ENCODE data around the gene HMMR.
A peak's percentile ranks its signal among the peaks of the same experiment; 100 is the strongest.
"Not testable (repeated sequence)": the region's sequence is repeated elsewhere in the genome, so short reads cannot be mapped to it uniquely, and the experiment has no call there.

Gene HMMR, protein sequence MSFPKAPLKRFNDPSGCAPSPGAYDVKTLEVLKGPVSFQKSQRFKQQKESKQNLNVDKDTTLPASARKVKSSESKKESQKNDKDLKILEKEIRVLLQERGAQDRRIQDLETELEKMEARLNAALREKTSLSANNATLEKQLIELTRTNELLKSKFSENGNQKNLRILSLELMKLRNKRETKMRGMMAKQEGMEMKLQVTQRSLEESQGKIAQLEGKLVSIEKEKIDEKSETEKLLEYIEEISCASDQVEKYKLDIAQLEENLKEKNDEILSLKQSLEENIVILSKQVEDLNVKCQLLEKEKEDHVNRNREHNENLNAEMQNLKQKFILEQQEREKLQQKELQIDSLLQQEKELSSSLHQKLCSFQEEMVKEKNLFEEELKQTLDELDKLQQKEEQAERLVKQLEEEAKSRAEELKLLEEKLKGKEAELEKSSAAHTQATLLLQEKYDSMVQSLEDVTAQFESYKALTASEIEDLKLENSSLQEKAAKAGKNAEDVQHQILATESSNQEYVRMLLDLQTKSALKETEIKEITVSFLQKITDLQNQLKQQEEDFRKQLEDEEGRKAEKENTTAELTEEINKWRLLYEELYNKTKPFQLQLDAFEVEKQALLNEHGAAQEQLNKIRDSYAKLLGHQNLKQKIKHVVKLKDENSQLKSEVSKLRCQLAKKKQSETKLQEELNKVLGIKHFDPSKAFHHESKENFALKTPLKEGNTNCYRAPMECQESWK

DNA sequence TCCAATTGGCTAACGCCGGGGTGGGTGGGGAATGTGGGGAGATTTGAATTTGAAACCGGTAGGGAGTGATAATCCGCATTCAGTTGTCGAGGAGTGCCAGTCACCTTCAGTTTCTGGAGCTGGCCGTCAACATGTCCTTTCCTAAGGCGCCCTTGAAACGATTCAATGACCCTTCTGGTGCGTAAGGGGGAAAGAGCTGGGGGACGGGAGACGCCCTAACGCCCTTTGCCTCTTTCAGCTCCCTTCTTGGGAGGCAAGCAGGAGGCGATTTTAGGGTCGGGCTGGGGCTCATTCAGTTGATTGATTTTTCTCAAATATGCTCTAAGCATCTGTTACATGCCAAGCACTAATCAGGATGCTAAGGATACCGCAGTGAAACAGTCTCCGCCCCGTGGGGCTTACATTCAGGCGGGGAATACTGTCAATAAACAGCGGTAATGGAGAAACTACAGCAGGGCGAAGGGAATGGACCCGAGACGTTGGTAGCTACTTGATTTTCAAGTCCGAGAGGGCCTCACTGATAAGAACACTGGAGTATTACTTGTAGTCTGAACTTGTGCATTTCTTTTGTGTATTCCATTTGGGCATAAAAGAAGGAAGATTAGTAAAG, at the start of gene HMMR:
Gene HMMR, plus strand, starts transcription at position 71 of the 610 bp plus-strand sequence. Its CDS starts 61 bp downstream, at position 132.
- peak; percentile 71 for DNase-seq (ENCODE audit: low spot score)

DNA sequence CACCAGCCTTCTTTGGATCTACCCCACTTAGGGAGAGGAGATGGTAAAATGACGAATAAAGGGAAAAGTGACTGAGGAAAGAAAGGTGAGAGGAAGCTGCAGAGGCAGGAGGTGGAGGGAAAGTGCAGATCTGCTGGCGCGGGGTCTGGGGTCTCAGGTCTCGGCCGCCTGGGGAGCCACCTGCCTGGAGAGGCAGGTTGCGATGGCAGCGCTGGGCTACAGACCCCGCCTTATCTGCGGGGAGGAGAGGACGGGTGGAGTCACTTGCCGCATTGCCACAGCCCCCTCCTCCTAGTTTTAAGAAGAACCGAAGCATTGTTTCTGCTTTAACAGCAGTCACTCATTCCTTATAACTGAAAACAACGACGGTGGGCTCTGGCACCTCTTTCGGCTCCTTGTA, 44.8 kb upstream of the HMMR start:
- not testable (repeated sequence) for DNase-seq (ENCODE audit: low spot score)

DNA sequence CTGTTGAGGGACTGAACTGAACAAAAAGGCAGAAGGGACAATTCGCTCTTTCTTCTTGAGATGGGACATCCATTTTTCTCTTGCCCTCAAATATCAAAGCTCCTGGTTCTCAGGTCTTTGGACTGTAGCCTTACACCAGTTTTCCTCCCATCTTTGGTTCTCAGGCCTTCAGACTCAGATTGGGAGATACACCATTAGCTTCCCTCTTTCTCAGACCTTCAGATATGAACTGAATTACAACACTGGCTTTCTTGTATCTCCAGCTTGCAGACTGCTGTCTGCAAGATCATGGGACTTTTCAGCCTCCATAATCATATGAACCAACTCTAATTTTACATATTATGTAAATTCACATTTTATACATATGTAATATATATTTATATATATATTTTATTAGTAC, 35.6 kb upstream of the HMMR start:
- DNase-seq (ENCODE audit: low spot score), result no peak

DNA sequence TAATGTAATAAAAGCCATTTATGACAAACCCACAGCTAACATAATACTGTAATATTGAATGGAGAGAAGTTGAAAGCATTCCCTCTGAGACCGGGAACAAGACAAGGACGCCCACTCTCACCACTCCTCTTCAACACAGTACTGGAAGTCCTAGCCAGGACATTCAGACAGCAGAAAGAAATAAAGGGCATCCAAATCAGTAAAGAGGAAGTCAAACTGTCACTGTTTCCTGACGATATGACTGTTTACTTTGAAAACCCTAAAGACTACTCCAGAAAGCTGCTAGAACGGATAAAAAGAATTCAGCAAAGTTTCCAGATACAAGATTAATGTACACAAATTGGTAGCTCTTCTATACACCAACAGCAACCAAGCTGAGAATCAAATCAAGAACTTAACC, 34.3 kb upstream of the HMMR start:
- DNase-seq (ENCODE audit: low spot score), result not testable (repeated sequence)

DNA sequence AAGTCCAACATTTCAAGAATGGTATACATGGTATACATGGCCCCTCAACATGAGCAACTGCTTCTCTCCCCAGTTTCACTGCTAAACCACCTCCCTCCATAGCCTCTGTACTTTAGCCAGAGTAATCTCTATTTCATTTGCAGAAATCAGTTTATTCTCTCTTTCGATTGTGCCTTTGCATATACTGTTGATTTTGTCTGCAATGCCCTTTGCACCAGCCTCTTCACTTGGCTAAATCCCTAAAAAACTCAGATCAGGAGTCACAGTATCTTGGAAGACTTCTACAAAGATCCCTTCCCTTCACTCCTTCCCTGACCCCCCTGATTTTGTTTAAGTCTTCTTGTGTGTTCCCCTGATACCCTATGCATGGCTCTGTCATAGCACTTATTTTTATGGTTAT, 27.9 kb upstream of the HMMR start:
- no peak for DNase-seq (ENCODE audit: low spot score)

DNA sequence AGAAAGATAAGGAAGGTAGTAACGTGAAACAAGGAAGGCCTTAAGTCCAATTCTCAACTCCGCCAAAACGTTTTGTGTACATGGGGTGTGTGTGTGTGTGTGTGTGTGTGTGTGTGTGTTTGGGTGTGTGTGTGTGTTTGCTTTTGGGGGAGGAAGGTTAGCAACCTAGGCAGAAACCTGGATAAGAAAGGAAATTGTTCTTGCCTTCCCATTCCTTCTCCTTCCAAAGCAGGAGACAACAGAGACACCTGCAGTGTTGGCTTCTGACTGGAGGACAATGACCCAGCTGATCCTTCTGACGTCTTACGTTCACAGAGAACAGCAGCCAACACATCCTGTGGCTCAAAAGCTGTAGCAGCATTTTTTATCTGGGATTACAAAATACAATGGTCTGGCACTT, 27.2 kb upstream of the HMMR start:
- no peak for DNase-seq (ENCODE audit: low spot score)

DNA sequence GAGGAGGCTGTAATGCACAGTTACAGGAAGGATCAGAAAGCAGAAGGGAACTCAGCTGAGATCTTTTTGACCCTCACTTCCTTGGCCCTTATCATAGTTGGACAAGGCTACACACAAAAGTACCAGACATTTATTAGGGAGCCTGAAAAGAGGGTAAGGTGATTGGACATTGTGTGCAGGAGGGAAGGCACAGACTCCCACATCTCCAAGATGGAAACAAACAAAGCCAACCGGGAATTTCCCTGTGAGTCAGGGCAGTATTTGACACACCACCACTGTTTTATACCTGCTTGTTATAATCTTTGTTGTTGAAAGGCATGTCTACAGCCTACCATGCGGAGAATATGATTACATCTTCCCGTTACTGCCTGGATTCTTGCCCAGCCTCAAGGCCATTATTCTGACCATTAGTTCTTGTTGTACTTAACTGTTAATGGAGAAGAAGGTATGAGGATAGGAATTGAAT, 26.0 kb upstream of the HMMR start:
- no peak for DNase-seq (ENCODE audit: low spot score)

DNA sequence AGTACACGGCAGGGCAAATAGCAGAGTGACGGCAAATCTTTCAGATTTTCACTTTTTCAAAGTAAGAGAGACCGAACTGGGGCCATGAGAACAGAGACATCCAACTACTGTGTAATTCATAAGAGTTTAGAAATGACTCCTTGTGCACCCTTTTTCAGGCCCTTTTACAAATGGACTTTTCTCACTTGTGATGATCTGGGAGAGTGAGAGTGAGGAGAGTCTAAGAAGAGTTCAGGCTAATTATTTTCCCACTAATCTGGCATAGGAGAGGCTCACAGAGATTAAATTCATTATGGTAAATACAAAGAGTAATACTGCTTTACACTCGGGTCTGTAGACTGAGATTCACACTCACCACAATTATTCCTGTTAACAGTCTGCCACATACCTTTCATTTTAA, 23.9 kb upstream of the HMMR start:
- peak; percentile 22 for DNase-seq (ENCODE audit: low spot score)

DNA sequence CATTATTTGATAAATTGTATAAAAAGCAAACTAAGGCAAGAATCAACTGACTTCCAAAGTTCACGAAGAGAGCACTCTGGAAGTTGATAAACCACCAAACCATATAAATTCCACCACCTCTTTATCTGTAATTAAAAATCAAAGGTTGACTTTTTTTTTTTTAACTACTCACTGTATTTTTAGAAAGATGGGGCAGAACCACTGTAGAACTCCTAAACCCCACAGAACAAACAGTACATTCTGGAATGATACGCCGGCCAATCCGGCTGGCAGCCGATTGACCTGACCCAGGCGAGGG, 23.5 kb upstream of the HMMR start:
- DNase-seq (ENCODE audit: low spot score), result no peak

DNA sequence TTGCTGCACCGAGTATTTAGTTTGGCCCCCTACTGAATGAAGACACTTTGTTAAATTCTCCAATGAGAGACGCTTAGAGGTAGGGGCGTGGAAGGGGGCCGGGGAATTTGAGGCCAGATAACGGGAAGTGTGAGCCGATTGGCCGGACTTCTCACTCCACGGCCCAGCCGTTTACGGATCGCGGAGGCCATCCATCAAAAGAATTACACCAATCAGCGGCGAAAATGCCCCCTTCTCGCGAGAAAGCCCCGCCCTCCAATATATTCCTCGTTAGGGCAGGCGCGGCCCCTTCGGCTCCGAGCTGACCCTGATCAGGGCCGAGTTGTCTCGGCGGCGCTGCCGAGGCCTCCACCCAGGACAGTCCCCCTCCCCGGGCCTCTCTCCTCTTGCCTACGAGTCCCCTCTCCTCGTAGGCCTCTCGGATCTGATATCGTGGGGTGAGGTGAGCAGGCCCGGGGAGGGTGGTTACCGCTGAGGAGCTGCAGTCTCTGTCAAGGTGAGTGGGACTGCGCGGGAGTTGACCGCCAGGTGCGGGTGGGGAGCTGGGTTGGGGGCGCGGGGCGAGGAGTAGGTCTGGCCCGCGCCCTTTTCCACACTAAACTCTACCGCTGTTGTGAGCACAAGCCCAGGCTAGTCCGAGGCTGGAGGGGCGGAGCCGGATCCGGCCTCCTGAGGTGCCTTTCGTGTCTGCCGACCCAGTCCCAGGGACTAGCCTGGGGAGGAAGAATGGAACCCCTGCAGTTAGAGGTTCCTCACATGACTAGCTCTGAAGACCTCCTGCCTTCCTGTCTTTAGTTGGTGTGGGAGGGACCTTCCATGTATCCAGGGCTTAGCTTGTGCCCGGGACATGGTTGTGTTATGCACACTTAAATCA, 22.9 kb upstream of the HMMR start, which contains the start of gene CCNG1:
Gene CCNG1, plus strand, starts transcription at position 287 of the 874 bp plus-strand sequence. CDS start 1,662 bp downstream, outside the sequence.
- DNase-seq (ENCODE audit: low spot score), result peak; percentile 98

DNA sequence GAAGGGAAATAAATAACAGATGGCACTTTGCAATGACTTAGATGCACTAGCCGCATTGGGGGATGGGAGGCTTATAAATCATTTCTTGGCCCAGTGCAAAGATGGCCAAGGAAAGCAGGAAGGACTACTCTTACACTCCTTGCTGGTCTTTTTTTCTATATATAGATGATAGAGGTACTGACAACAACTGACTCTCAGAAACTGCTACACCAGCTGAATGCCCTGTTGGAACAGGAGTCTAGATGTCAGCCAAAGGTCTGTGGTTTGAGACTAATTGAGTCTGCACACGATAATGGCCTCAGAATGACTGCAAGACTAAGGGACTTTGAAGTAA, 21.4 kb upstream of the HMMR start:
- no peak for DNase-seq (ENCODE audit: low spot score)

DNA sequence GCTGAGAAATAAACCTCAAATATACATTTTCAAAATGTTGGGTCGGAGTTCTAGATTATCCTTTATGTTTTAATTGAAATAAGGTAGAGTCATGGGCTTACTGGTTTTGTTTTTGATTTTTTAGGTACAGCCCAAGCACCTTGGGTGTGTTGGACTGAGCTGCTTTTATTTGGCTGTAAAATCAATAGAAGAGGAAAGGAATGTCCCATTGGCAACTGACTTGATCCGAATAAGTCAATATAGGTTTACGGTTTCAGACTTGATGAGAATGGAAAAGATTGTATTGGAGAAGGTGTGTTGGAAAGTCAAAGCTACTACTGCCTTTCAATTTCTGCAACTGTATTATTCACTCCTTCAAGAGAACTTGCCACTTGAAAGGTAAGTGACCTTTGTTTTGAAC, 19.5 kb upstream of the HMMR start:
- DNase-seq (ENCODE audit: low spot score), result no peak

DNA sequence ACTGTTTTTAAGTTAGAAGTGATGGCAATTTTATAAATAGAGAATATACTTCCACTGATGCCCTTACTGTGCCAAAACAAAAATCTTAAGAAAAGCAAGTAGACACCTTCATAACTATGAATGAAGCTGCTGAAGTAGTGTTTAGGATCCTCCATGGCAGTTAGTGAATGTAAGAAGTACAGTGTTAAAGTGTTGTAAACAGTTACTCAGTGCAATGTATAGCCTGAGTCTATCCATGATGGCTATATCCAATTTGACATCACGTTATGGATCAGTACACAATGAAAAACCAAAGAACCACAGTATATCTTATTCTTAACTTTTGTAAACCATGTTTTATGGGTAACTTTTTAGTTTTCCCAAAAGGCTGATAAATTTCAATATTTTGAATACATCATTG, 15.9 kb upstream of the HMMR start:
- DNase-seq (ENCODE audit: low spot score), result no peak

DNA sequence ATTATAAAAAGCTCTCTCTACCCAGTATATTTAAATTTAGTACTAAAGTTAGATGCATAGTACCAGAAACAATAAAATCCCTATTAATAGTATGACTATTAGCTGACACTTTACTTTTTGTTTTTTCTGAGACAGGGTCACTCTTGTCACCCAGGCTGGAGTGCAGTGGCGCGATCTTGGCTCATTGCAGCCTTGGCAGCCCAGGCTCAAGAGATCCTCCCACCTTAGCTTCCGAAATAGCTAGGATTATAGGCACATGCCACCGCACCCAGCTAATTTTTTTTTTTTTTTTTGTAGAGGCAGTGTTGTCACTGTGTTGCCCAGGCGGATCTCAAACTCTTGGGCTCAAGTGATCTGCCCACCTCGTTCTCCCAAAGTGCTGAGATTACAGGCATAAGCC, 15.1 kb upstream of the HMMR start:
- no peak for DNase-seq (ENCODE audit: low spot score)

DNA sequence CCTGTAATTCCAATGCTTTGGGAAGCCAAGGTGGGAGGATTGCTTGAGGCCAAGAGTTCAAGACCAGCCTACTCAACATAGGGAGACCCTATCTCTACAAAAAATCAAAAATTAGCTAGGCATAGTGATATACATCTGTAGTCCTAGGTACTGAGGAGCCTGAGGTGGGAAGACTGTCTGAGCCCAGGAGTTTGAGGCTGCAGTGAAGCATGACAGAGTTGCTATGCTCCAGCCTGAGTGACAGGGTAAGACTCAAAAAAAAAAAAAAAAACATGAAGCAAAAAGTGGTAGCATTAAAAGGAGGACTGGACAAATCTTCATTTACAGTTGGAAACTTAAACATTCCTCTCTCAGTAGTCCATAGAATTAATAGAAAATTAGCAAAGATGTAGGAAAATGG, 13.2 kb upstream of the HMMR start:
- DNase-seq (ENCODE audit: low spot score), result no peak

DNA sequence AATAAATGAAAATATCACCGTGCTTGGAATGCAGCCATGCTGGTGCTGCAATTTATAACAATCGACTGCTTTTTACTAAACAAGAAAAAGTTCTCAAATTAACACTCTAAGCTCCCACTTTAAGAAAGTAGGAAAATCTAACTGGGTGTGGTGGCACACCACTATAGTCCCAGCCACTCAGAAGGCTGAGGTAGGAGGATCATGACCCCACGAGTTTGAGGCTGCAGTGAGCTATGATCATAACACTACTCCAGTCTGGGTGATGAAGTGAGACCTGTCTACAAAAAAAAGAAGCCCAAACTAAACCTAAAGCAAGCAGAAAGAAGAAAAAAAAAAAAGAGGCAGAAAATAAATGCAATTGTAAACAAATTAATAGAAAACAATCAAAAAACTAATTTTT, 12.6 kb upstream of the HMMR start:
- DNase-seq (ENCODE audit: low spot score), result no peak

DNA sequence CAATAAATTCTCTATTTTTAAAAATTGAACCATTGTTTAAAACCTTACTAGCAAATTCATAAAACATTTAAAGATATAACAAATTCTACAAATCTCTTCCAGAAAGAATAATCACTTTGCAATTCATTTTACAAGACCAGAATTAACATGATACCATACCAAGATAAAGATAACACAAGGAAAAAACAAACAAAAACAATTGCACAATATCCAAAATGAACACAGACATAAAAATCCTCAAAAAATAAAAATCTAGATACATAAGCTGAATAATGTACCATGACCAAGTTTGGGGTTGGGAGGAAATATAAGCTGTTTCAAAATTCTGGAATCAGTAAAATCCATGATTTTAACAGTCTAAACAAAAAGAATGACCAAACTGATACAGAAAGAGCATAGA, 11.9 kb upstream of the HMMR start:
- DNase-seq (ENCODE audit: low spot score), result no peak

DNA sequence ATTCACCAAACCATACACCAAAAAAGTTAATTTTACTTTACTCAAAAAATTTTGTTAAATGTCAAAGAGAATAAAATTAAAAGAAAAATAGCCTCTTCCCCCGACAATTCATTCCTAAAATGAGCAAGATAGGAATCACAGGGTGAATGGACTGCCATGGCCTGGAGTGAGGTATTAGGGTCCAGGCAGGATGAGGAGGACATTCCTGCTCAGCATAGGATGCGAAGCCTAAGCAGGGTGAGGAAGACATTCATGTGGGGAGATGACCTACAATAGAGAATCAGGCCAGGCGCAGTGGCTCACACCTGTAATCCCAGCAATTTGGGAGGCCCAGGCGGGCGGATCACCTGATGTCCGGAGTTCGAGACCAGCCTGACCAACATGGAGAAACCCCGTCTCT, 8.9 kb upstream of the HMMR start:
- no peak for DNase-seq (ENCODE audit: low spot score)

DNA sequence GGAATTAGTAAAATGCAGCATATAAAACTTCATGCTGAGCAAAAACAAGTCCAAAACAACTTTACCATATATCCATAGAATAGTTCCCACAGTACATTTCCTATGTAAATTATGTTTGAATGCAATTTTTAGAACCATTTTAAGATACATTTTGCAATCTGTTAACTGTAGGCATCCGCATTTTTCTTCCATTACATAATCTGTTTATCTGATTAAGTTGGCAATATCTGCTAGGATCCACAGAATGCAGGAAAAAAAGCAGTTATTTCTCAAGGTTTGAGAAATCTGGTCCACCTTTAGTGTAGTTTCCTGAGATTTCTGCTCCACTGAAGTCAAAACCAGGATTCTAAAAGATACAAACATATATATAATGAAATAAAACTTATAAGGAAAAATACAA, 6.7 kb upstream of the HMMR start:
- DNase-seq (ENCODE audit: low spot score), result no peak

DNA sequence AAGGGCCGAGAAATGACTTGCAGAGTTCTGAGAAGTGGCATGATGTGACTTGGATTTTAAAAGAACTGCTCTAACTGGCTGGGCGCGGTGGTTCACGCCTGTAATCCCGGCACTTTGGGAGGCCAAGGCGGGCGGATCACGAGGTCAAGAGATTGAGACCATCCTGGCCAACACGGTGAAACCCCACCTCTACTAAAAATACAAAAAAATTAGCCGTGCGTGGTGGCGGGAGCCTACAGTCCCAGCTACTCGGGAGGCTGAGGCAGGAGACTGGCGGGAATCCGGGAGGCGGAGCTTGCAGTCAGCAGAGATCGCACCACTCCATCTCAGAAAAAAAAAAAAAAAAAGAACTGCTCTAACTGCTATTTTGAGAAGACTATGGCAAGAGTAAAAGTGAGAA, 5.0 kb upstream of the HMMR start:
- not testable (repeated sequence) for DNase-seq (ENCODE audit: low spot score)

DNA sequence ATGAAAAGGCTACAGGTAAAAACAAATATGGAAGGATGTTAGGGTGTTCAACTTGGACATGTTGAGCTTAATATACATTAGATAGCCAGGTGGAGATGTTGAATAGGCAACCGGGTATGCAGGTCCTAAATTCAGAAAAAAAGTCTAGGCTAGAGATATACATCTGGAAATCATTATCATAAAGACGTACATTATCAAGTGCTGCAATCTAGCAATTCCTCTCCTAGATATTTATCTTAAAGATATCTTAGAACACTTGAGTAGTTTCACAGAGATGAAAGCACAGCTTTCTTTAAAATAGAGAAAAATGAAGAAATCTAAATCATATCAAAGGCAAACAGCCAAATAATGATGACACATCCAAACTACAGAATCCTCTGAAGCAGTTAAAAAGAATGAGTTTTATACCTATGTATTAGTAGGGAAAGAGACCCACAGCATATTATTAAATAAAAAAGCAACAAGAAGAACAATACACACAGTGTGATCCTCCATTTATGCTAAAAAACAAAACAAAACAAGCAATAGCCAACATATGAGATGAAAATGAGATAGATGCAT, 4.3 kb upstream of the HMMR start:
- DNase-seq (ENCODE audit: low spot score), result no peak

DNA sequence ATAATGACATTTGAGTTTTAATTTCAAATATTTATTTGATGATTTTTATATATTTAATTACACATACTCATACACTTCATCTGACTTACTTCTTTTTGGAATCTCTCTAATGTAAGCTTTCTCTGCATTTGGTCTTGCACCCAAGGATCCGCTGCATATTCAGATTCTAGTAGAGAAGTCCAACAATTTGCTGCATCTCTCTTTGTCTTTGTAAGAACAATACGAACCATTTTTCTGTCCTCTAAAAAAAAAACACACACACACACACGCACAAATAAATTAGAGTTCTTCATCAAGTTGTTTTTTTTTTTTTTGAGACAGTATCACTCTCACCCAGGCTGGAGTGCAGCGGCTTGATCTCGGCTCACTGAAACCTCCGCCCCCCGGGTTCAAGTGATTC, 3.6 kb upstream of the HMMR start:
- no peak for DNase-seq (ENCODE audit: low spot score)

Data from NAMALWA (cell line).